Panc1 (cell line): ENCODE measurements around the gene INHBB.

Source experiments
- POLR2AphosphoS5 ChIP-seq: IDR thresholded peaks from 2 replicates; pipeline ENCODE4 v1.6.1; 2012; ENCODE audit warnings: mild to moderate bottlenecking, low read depth, low read length, moderate library complexity
- SIN3A ChIP-seq: IDR thresholded peaks from 2 replicates; pipeline ENCODE4 v1.6.1; 2012; ENCODE audit warnings: low read depth, mild to moderate bottlenecking, low read length, moderate library complexity, borderline replicate concordance; ENCODE audit not compliant: insufficient read depth
- TCF7L2 ChIP-seq: IDR thresholded peaks from 2 replicates; pipeline ENCODE4 v1.6.1; 2011; ENCODE audit warnings: mild to moderate bottlenecking, low read depth, low read length, inconsistent platforms
- TF ChIP-seq, protein P1 (sequence below): fragments of 450-650 bp; IDR thresholded peaks from 2 replicates; pipeline ENCODE4 v1.5.1; 2017; ENCODE audit warnings: mild to moderate bottlenecking
- TF ChIP-seq, protein P2 (sequence below), 2 experiments: IDR thresholded peaks; 2 replicates each; pipeline ENCODE4 v1.6.1; 2011 to 2012; ENCODE audit warnings: low read depth in 2 of 2, control low read depth in 1 of 2, low read length in 1 of 2, mild to moderate bottlenecking in 1 of 2, moderate library complexity in 1 of 2; ENCODE audit not compliant: insufficient read depth in 1 of 2

DNA sequence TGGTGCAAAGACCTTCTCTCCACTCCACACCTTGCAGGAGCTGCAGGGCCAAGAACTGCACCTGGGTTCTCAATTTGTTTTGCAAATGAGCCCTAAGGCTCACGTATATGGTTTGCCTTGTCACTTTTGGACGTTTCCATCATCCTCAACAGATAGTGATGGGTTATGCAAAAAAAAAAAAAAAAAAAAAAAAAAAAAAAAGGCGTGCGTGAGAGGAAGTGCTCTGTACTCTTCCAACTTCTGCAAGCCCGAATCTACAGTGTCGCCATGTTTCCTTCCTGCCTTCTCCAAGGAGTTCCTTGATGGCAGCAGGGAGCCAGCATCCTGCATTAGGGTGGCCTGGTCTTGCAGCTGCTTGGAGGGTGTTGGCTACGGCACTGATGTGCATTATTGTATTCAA lies 4.0 kb upstream of the INHBB start:
- TF ChIP-seq, protein P1, sequence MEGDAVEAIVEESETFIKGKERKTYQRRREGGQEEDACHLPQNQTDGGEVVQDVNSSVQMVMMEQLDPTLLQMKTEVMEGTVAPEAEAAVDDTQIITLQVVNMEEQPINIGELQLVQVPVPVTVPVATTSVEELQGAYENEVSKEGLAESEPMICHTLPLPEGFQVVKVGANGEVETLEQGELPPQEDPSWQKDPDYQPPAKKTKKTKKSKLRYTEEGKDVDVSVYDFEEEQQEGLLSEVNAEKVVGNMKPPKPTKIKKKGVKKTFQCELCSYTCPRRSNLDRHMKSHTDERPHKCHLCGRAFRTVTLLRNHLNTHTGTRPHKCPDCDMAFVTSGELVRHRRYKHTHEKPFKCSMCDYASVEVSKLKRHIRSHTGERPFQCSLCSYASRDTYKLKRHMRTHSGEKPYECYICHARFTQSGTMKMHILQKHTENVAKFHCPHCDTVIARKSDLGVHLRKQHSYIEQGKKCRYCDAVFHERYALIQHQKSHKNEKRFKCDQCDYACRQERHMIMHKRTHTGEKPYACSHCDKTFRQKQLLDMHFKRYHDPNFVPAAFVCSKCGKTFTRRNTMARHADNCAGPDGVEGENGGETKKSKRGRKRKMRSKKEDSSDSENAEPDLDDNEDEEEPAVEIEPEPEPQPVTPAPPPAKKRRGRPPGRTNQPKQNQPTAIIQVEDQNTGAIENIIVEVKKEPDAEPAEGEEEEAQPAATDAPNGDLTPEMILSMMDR: no peak
- TF ChIP-seq POLR2AphosphoS5: no peak
- no peak for TF ChIP-seq SIN3A
- TF ChIP-seq, protein P2, sequence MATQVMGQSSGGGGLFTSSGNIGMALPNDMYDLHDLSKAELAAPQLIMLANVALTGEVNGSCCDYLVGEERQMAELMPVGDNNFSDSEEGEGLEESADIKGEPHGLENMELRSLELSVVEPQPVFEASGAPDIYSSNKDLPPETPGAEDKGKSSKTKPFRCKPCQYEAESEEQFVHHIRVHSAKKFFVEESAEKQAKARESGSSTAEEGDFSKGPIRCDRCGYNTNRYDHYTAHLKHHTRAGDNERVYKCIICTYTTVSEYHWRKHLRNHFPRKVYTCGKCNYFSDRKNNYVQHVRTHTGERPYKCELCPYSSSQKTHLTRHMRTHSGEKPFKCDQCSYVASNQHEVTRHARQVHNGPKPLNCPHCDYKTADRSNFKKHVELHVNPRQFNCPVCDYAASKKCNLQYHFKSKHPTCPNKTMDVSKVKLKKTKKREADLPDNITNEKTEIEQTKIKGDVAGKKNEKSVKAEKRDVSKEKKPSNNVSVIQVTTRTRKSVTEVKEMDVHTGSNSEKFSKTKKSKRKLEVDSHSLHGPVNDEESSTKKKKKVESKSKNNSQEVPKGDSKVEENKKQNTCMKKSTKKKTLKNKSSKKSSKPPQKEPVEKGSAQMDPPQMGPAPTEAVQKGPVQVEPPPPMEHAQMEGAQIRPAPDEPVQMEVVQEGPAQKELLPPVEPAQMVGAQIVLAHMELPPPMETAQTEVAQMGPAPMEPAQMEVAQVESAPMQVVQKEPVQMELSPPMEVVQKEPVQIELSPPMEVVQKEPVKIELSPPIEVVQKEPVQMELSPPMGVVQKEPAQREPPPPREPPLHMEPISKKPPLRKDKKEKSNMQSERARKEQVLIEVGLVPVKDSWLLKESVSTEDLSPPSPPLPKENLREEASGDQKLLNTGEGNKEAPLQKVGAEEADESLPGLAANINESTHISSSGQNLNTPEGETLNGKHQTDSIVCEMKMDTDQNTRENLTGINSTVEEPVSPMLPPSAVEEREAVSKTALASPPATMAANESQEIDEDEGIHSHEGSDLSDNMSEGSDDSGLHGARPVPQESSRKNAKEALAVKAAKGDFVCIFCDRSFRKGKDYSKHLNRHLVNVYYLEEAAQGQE (IDR thresholded peaks at IDR 0.05; ENCODE audit: insufficient read depth in 1 of 2, low read depth in 2 of 2, low read length in 1 of 2): no peak
- no peak for TF ChIP-seq TCF7L2
